ENCODE data around the gene TMEM74B.

The TMEM74B gene

DNA sequence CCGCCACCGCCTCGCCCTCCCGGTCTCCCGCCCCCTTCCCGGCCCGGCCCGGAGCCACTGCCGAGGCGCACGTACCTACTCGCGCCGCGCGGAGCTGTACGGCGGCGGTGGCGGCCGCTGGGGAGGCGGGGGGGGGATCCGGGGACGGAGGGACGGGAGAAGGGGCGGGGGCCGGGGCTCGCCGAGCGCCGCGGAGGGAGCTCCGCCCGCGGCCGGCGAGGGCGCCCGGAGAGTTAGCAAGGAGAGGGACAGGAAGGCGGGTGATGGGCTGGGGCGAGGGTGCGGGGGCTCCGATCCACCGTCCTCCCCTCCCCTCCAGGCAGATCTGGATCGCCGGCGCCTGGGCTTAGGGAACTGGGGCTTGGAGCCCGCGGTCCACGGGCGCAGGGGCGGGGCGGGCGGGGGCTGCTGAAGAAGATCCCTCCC, 548 bp upstream of the TMEM74B start:
- DNase-seq (ENCODE audit: low spot score) = peak; percentile 56
- TF ChIP-seq, protein P1, sequence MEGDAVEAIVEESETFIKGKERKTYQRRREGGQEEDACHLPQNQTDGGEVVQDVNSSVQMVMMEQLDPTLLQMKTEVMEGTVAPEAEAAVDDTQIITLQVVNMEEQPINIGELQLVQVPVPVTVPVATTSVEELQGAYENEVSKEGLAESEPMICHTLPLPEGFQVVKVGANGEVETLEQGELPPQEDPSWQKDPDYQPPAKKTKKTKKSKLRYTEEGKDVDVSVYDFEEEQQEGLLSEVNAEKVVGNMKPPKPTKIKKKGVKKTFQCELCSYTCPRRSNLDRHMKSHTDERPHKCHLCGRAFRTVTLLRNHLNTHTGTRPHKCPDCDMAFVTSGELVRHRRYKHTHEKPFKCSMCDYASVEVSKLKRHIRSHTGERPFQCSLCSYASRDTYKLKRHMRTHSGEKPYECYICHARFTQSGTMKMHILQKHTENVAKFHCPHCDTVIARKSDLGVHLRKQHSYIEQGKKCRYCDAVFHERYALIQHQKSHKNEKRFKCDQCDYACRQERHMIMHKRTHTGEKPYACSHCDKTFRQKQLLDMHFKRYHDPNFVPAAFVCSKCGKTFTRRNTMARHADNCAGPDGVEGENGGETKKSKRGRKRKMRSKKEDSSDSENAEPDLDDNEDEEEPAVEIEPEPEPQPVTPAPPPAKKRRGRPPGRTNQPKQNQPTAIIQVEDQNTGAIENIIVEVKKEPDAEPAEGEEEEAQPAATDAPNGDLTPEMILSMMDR (IDR thresholded peaks at IDR 0.05; ENCODE audit: extremely low read depth, missing control alignments) = no peak

DNA sequence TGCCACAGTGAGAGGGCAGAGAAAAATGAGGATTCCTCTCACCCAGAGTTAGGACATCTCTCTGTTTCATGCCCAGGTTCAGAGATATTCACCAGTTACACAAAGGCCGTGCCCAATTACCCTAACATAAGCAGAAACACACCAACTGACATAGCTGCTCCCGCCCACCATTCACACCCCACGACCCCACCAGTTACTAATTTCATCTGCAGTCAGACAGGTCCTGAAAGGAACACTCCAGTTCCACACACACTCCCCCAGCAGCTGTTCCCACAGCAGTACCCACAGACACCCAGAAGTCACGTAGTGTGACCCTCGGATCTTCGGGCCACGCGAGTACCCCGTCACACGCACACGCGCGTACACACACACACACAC, 532 bp downstream of the TMEM74B start:
- DNase-seq (ENCODE audit: low spot score) = no peak
- TF ChIP-seq, protein P1 (IDR thresholded peaks at IDR 0.05; ENCODE audit: extremely low read depth, missing control alignments) = no peak

DNA sequence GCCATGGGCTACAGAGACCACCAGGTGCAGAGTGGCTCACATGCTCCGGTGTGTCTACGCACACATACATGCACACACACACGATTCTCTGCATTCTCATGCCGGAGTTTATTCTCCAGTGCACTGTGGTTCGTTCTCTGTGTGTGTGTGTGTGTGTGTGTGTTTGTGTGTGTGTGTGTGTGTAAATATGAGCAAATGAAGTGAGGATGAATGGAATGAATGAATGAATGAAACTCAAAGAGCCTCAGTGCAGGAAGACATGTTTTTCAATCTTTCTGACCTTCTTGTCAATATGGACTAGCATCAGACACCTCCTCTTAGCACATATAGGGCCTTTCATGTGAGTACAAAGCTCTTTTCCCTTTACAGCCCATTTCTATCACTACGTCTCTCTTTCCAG, 1.6 kb downstream of the TMEM74B start:
- DNase-seq (ENCODE audit: low spot score) = no peak
- TF ChIP-seq, protein P1 (IDR thresholded peaks at IDR 0.05; ENCODE audit: extremely low read depth, missing control alignments) = no peak

DNA sequence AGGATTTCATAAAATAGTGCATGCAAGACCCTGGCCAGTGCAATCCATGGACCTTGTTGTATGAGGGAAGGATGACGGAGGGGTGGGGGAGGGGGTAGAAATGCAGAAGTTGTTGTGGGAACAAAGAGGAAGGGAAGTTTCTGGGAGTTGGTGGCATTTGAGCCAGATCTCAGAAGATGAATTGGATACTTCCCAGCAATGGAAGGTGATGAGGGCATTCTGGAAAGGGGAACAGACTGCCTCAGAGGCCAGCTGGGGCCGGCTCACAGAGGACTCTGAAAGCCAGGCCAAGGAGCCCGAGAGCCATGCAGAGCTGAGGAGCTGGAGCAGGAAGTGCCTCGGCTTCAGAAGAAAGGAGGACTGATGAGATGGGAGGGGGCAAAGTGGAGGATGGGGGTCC, 2.7 kb downstream of the TMEM74B start:
- DNase-seq (ENCODE audit: low spot score) = no peak
- TF ChIP-seq, protein P1 (IDR thresholded peaks at IDR 0.05; ENCODE audit: extremely low read depth, missing control alignments) = no peak

DNA sequence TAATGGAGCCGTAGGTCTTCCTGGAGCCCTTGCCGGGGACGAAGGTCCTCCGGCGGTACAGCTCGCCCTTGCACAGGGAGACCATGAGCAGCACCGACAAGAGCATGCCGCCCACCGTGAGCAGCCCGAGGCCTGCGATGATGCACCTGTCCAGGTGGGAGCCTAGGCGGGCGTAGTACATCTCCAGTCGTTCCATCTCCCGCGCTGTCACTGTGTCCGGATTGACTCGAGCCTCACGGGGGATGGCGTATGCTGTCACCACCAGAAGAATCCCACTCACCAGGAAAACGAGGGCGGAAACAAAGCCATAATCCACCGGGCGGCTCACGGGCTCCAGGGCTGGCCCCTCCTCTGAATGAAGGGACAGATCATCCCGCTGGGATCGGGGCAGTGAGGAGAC, 3.8 kb downstream of the TMEM74B start:
- TF ChIP-seq, protein P1 (IDR thresholded peaks at IDR 0.05; ENCODE audit: extremely low read depth, missing control alignments) = no peak
- DNase-seq (ENCODE audit: low spot score) = no peak

DNA sequence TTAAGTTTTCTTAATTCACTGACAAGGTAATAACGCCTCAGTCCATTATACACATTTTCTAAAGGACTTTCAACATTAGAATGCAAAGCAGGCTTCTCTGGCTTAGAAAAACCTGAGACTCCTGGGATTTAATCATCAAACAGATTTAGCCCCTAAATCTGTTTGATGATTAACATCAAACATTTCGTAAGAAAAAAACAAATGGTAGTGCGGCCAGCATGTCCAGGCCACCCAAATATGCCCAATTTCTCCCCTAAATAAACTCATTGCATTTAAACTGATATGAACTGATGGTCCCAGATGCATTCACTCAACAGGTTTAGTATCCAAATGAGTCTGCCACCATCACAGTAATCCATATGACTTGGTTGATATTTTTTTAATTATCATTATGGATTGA, 6.2 kb downstream of the TMEM74B start:
- TF ChIP-seq, protein P1 (IDR thresholded peaks at IDR 0.05; ENCODE audit: extremely low read depth, missing control alignments) = no peak
- no peak for DNase-seq (ENCODE audit: low spot score)

DNA sequence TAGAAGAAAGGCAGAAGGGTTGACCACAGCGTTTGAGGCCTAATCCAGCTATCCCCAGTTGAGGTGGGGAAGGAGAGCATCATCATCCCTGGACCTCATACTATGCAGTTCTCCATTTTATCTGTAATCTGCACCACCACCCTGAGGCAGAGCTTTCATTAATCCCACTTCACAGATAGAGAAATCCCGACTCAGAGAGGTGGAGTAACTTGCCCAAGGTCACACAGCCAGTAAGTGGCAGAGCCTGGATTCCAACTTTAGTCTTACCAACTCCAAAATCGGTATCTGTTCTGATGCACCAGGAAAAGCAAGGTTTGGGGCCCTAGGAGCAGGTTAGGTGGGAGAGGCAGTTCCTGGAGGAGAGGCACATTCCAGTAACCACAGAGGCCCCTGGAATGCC, 6.7 kb downstream of the TMEM74B start:
- TF ChIP-seq, protein P1 (IDR thresholded peaks at IDR 0.05; ENCODE audit: extremely low read depth, missing control alignments) = no peak
- DNase-seq (ENCODE audit: low spot score) = no peak
